GM18861 (cell line): ENCODE results near the gene CHST8.
"Not testable (repeated sequence)": the region's sequence is repeated elsewhere in the genome, so short reads cannot be mapped to it uniquely, and the experiment has no call there.

Source experiments
- ATAC-seq: cut with Tn5 transposase; IDR thresholded peaks from one replicate; pipeline ENCODE4 v1.9.1; 2021; ENCODE audit not compliant: unreplicated experiment

The CHST8 gene

DNA sequence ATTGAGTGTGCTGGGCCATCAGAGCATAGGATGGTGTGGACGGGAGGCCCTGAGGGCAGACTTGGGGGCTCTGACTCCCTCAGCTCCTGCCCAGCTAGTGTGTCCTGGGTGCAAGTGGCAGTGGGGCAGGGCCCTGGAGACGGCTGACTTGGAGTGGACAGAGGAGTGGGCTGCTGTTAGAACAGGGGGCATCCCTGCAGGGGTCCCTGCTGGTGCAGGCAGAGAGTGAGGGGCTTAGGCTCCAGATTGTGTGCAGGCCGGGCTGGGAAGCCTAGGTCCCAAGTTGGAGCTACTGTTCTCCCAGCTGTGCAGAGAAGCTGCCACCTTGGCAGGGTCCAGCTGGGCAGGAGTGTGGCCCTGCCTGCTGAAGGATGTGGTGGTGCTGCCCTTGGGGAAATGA lies 183.6 kb downstream of the CHST8 start:
- ATAC-seq = no peak

DNA sequence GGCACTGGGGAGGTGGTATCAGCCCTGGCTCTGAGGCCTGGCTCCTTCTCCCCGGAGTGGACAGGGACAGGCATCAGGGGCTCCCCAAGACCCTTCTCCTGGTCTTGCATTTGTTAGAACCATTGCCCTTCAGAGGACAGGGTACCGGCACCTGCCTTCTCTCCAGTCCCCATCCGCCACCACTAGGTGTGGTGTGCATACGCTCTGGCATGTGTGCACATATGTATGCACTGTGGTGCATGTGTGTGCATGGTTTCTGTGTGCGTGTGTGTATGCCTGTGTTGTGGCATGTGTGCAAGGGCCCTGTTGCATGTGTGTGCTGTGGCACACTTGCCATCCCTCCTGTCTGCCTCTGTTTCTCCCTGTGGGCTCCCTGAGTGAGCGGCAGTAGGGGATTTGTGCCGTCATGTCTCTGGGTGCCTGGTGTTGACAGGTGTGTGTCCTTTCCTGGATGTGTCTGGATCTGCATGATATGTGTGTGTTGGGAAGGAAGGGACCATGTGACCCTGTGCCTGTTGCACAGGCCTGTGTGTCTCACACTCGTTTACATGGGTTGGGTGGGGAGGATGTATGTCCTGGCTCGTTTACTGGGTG lies 184.2 kb downstream of the CHST8 start:
- ATAC-seq = no peak

DNA sequence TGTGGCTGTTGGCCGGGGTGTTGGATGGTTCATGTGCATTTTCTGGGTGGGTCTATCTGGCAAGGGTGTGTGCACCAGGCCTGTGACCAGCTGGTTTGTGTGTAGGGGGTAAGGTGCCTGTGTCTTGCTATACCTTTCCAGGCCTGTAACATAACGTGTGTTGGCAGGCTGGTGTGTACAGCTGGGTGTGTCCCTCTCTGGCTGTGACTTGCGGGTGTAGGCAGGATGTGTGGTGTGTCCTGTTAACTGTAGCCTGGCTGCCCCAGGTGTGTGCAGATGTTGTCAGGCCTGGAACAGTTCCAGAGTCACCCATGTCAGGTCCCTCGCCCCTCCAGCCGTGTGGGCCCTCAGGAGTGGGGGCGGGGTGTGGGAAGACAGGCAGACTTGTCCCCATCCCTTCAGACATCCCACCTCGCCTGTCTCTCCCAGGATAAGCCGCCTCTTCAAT lies 184.7 kb downstream of the CHST8 start:
- no peak for ATAC-seq

DNA sequence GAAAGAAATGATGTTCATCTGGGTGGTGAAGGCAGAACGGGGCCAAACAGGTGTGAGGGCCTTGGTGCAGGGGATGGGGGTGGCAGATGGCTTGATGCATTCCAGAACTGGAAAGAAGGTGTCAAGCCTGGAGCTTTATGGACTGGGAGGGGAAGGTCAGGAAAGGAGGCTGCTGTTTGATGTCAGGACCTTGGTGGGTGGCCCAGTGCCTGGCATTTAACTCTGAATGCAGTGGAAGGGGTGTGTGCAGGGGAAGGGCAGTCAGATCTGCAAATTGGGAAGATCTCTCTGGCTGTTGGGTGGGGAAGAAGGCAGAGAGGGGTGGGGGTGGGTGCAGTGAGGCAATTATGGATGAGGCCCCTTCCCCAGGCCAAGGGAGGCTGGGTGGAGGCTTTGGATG lies 186.6 kb downstream of the CHST8 start:
- no peak for ATAC-seq

DNA sequence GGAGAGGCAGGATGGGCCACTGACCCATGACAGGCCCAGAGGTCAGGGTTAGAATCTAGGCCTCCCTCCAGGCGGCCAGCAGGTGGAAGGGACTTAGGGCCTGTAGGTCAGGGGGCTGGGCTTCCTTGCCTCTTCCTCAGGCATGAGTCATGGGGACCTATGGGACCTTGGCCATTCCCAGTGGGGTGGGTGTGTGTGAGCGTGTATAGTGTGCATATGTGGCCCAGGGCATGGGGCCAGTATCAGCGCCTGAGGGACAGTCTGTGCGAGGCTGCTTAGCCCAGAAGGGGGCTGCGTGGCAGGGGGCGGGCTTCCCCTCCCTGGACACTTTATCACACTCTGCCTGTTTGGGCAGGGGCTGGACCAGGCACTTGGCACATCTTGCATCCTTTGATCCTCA lies 188.2 kb downstream of the CHST8 start:
- no peak for ATAC-seq

DNA sequence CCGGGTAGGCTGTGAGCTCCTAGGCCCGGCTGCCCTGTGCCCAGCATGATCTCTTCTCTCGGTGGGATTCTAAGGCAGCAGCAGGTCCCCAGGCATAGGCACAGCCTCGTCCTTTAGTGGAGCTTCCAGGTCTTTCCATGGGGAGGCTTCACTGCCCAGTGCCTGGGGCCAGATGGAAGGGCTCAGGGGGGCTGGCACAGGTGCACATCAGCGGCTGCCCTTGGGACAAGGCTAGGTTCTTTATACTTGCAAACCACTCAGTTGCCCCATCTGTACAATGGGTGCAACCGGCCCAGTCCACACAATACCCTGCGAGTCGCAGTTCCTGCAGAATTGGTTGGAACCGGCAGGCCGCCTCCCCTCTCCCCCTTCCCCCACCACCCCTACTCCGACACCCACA lies 189.1 kb downstream of the CHST8 start:
- ATAC-seq = no peak

DNA sequence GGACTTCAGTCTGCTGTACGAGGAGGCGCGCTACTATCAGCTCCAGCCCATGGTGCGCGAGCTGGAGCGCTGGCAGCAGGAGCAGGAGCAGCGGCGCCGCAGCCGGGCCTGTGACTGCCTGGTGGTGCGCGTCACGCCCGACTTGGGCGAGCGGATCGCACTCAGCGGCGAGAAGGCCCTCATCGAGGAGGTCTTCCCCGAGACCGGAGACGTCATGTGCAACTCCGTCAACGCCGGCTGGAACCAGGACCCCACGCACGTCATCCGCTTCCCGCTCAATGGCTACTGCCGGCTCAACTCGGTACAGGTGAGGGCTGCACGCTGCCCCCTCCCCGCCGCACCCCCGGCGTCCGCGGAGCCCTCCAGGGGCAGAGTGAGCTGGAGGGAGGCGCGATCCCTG lies 189.5 kb downstream of the CHST8 start:
- ATAC-seq = no peak

DNA sequence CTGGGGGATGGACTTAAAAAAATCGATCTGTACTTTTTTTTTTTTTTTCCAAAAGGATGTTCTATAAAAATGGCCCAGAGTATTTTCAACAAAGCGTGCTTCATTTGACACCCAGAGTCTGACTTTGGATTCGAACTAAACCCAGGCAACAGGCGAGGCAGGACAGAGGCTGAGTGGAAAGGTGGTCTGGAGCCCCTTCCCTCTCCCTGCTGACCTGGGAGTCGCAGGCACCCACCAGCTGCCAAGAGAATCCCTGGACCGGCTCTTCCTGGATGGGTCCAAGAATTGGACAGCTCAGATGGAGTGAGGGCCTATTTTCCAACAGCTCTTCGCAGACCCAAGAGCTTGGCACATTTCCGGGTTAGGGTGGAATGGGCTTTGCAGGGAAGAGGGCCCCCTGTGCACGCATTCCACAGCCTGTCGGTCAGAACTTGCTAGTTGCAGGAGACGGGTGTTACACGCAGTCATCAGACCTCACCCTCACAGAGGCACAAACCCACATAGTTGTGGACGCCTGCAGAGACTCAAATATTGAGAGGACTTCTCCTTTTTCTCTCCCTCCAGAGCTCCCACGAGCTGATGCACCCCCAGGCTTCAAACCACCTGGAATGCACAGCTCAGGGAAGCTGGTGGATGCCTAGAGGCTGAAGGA lies 190.1 kb downstream of the CHST8 start:
- ATAC-seq = no peak

DNA sequence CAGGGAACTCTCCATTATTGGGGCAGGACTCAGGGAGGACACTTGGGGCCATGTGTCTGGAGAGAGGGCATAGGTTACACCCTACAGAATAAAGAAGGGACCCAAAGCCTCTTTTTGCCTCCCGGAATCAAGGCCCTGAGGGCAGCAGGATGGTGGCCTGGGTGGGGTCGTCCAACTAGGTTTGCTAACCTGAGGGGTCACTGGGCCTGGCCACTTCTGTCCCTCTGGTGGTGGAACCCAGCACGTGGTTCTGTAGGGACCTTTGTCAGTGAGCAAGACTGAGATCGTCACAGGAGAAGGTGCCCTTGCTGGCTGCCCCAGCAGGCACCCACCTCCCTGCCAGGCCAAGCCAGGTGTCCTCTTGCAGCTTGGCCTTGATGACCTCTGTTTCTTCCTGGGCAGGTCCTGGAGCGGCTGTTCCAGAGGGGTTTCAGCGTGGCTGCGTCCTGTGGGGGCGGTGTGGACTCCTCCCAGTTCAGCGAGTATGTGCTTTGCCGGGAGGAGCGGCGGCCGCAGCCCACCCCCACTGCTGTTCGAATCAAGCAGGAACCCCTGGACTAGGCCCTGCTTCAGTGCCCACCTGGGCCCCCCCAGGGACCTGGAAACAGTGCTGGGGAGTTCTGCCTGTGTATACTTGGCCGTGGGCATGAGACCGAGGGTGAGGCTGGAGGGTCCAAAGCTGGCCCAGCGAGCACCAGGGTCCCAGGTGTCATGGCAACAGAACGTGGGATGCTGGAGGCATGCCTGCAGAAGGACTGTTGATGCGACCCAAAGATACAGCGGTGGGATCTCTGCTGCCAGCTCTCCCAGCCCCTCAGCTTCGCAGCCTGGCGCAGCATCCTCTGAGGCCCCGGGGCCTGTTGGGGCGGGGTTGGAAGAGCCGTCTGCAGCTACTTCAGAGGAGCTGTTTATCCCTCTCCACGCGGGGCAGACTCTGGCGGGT lies 190.9 kb downstream of the CHST8 start:
- no peak for ATAC-seq

DNA sequence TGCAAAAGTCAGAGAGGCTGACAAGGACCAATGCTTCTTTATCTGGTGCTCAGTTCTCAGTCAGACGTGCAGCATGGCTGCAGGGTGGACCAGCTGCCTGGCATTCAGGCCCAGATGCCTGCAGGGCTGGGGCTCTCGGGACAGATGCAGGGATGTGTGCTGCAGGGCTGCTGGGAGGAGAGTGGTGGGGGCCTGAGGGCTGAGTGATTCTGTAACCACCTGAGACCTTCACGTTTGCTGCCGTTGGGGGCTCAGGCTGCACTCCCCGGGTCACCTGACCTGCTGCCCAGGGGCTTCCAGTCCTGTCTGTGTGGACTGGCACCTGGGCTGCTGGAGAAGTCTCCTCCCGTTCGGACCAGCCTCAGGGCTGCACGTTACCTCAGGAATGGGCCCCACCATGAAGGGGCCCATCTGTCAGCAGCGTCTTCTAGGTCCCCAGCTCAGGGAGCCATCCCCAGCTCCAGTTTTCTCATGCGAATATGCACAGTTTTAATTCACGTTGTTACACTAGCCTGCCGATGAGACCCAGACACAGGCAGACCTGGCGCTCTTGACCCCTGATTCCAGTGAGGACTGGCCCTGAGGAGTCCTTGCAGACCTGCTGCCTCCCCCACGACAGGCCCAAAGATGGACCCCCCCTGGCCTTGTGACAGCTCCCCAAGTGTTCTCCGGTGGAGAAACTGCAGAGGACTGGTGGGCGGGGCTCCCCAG lies 191.8 kb downstream of the CHST8 start:
- no peak for ATAC-seq

DNA sequence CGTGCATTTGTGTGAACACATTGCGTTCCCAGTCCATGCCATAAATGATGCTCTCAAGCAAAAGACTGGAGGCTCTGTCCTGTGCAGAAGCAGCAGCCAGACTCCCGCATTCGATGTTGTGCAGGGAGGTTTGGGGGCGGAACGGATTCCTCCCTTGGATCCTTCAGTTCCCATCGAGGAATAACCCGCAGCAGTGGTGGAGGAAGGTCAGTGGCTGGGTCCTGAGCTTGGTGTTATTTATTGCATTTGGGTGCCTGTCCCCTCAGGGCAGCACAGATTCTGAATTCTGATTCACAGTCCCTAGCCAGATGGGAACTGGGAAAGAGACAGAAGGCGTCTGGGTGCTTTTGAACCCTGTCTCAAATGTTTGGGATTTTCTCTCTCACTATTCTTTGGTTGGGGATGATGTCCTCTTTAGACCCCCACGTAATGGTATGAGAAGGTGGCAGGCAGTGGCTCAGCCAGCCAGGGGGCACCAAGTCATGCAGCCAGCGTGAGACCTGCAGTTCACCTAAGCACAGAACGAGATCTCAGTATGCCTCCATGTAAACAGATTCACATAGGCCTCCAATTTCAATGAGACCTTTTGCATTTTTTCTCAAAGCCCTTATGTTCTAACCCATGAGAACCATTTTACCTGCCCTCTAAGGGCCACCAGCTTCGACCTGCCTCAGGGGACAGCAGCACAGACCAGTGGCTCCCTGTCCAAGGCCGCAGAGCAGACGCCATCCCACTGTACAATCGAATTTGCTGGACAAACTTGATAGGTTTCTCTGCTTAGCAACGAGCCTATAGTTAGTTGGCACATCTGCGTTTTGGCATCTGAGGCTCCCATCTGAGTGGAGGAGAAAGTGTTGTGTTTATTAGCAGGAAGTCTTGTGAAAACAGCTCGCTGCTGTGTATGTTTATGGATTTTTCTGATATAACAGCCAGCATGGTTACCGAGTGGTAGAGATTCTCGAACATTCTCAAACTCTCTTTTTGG lies 192.7 kb downstream of the CHST8 start:
- no peak for ATAC-seq

DNA sequence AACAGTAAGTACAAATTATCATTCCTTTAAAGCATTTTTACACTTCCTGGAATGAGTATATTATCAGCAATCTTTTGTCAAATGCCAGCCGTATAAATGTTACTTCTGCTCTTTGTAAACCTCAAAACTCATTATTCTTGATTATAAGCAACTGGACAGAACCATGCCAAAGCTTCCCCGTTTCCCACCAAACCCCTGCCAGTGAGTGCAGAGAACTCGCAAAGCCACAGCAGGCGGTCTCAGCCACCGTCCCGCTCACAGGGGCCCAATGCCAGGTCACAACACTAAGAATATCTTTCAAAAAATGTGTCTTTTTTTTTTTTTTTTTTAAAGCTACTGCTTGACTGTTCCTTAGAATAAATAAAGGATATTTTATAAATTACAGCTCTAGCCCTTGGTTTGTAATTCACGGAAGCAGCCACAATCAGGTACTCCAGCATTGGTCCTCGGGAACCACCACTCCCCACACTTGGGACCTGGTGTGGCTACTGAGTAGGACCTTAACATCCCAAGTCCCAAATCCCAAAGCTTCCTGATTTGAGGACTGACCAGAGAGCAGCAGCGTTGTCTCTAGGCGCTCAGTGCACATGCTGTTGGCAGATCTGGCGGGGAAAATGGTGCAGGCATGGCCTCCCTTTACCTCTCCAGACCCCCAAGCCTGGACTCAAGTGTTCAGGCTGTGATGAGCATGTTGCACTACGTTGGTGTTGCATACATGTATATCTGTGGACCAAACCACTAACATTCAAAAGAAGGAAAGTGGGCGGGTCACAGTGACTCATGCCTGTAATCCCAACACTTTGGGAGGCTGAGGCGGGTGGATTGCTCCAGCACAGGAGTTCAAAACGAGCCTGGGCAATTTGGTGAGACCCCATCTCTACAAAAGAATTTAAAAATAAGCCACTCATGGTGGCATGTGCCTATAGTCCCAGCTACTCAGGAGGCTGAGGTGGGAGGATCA lies 193.9 kb downstream of the CHST8 start:
- ATAC-seq = no peak

DNA sequence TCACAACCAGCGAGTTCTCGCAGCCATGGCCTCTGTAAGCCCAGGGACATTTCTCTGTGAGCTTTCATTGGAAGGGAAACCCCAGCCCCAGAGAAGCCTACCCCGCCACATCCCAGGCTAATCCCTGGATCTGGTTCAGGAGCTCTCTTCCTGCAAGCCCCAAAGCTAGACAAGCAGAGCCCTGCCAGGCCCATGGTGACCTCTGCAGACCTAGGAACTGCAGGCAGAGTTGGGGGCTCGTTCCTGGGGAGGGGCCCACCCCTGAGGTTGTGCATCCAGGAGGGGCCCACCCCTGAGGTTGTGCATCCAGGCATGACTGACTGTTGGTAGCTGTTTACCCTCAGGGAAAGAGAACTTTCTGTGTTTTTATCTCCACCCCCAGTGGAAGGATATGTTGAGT lies 196.7 kb downstream of the CHST8 start:
- no peak for ATAC-seq

DNA sequence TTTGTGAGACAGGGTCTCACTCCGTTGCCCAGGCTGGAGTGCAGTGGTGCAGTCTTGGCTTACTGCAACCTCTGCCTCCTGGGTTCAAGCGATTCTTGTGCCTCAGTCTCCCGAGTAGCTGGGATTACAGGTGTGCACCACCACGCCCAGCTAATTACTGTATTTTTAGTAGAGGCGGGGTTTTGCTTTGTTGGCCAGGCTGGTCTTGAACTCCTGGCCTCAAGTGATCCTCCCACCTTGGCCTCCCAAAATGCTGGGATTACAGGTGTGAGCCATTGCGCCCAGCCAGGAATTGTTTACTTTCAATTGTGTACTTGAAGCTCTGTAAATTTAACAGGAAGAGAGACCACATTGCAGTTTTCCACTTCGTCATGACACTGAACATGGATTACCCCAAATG lies 197.3 kb downstream of the CHST8 start:
- ATAC-seq = not testable (repeated sequence)

DNA sequence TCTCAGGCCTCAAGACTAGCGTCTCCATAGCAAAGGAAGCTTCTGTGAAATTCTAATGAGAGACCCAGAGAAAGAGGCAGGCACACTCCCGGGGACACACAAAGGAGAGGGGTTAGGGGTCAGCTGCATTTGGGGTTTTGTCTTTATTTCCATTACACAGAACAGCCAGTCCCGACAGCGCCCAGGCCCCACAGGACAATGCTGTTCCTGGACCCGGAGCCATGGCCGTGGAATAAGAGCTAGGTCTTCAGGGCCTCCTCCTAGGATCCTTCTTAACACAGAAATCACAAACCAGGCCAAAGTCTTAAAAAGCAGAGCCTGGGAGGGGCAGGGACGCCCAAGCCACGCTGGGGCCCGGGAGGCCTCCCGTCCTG lies 197.7 kb downstream of the CHST8 start:
- ATAC-seq = no peak

DNA sequence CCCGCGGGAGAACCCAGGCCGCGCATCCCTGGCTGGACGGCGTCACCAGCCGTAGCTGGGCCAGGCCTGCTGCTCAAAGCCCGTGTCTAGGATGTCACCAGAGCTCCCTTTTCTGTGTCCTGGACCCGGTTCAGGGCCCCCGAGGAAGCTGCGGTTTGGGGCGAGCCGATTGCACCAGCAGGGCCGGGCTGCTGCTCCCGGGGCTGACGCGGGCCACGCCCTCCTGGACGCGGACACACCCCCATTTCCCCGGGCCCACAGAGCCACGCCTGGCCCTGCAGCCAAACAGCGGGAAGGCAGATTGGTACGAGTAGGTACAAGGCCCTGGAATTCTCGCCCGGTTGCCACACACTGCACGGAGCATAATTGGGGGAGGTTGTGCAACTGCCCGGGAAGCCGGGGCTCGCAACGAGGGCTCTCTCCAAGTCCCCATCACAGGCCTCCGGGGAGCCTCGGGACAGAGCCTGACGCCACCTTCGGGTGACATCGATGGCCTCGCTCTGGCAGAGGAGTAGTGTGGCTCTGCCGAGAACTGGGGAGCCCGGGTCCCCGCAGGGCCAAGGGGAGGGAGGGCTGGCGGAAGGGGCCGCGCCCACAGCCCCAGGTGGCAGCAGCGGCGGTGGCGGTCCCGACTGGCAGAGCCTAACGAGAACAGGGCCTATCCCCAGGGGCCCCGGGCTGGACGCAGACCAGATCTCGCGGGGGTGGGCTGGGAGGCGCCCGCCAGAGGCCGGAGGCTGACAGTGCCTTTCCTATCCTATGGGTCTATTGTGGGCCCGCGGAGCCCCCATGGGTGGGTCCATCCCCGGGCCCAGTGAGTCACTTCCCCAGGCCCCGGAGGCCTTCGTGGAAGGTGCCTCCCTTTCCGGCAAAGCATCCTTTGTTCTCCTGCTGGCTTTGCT lies 198.4 kb downstream of the CHST8 start:
- no peak for ATAC-seq

DNA sequence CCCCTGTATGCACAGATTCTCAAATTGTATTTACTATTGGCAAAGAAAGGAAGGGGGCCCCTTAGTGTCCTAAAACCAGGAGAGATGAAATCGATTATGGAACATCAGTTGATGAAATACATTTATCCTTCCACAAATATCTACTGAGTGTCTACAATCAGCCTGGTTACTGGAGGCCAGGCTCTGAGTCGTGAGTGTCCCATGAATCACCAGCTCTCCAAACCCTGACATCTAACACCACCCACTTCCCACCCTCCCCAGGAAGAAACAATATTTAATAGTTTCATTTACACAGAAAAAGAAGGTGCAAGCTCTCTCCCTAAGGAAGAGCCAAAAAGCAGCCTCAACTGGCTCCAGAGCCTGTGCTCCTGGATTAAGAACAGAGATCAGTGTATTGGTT lies 200.1 kb downstream of the CHST8 start:
- ATAC-seq = no peak
